WI38 (cell line): Measurements from ENCODE around the gene SRD5A1.
"Not testable (repeated sequence)": the region's sequence is repeated elsewhere in the genome, so short reads cannot be mapped to it uniquely, and the experiment has no call there.

Source experiments
- H3K4me3 ChIP-seq: 2 replicates; pipeline ENCODE4 v1.5.1; 2011; ENCODE audit warnings: low read depth, mild to moderate bottlenecking, control low read depth, low read length
- CTCF ChIP-seq: IDR thresholded peaks from 2 replicates; pipeline ENCODE4 v1.5.1; 2012; ENCODE audit warnings: low read depth, mild to moderate bottlenecking, control low read depth, low read length

Gene SRD5A1

GRCh38 chr5:6644794-6645241 is 11.6 kb downstream of the SRD5A1 start:
- no peak for TF ChIP-seq CTCF
- H3K4me3 ChIP-seq, result no peak overlapping the region

- H3K4me3 ChIP-seq, result not testable (repeated sequence)
Observed at GRCh38 chr5:6645571-6646362, 12.5 kb downstream of the SRD5A1 start.

GRCh38 chr5:6649186-6649585 is 15.9 kb downstream of the SRD5A1 start:
- TF ChIP-seq CTCF, result no peak
- H3K4me3 ChIP-seq, result no peak overlapping the region

GRCh38 chr5:6649681-6650080 is 16.4 kb downstream of the SRD5A1 start:
- no peak overlapping the region for H3K4me3 ChIP-seq
- no peak for TF ChIP-seq CTCF

GRCh38 chr5:6652025-6652424 is 18.8 kb downstream of the SRD5A1 start:
- no peak for TF ChIP-seq CTCF
- no peak overlapping the region for H3K4me3 ChIP-seq

- no peak for TF ChIP-seq CTCF
- H3K4me3 ChIP-seq, result no peak overlapping the region
Observed at GRCh38 chr5:6655432-6655831, 22.2 kb downstream of the SRD5A1 start.

- H3K4me3 ChIP-seq, result no peak overlapping the region
- TF ChIP-seq CTCF, result no peak
Observed at GRCh38 chr5:6656680-6657079, 23.4 kb downstream of the SRD5A1 start.
